ENCODE data around the gene GLE1. TPM values are rescaled to one million over a fixed set of nuclear protein-coding genes. Genes with fewer than 3 reads are reported as not detected.
"Not testable (repeated sequence)": the region's sequence is repeated elsewhere in the genome, so short reads cannot be mapped to it uniquely, and the experiment has no call there.

Gene GLE1
- total RNA-seq, 1 donor from 2014 or later: 21.8 TPM

GRCh38 chr9:128497824-128498610, 6.5 kb upstream of the GLE1 start:
- H3K4me3 Mint-ChIP-seq: no peak overlapping the region
- H3K36me3 Mint-ChIP-seq: peaks cover 5% of the 10 kb centered on the region
- H3K4me1 Mint-ChIP-seq (ENCODE audit: unreplicated experiment): no peaks in the 10 kb centered on the region
- no peak for DNase-seq (ENCODE audit: extremely low spot score, unreplicated experiment)
- no peaks in the 10 kb centered on the region for H3K9me3 Mint-ChIP-seq
- TF ChIP-seq, protein P1, sequence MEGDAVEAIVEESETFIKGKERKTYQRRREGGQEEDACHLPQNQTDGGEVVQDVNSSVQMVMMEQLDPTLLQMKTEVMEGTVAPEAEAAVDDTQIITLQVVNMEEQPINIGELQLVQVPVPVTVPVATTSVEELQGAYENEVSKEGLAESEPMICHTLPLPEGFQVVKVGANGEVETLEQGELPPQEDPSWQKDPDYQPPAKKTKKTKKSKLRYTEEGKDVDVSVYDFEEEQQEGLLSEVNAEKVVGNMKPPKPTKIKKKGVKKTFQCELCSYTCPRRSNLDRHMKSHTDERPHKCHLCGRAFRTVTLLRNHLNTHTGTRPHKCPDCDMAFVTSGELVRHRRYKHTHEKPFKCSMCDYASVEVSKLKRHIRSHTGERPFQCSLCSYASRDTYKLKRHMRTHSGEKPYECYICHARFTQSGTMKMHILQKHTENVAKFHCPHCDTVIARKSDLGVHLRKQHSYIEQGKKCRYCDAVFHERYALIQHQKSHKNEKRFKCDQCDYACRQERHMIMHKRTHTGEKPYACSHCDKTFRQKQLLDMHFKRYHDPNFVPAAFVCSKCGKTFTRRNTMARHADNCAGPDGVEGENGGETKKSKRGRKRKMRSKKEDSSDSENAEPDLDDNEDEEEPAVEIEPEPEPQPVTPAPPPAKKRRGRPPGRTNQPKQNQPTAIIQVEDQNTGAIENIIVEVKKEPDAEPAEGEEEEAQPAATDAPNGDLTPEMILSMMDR (conservative IDR thresholded peaks at IDR 0.05): no peak
- H3K27me3 Mint-ChIP-seq: no peaks in the 10 kb centered on the region
- H3K27ac Mint-ChIP-seq: no peak overlapping the region

GRCh38 chr9:128498911-128499310, 5.6 kb upstream of the GLE1 start:
- H3K27me3 Mint-ChIP-seq: no peaks in the 10 kb centered on the region
- DNase-seq (ENCODE audit: extremely low spot score, unreplicated experiment): no peak
- H3K36me3 Mint-ChIP-seq: peaks cover 5% of the 10 kb centered on the region
- H3K27ac Mint-ChIP-seq: no peak overlapping the region
- H3K4me3 Mint-ChIP-seq: no peak overlapping the region
- peaks cover 2% of the 10 kb centered on the region for H3K4me1 Mint-ChIP-seq (ENCODE audit: unreplicated experiment)
- no peaks in the 10 kb centered on the region for H3K9me3 Mint-ChIP-seq
- TF ChIP-seq, protein P1 (conservative IDR thresholded peaks at IDR 0.05): no peak

GRCh38 chr9:128499920-128500319, 4.6 kb upstream of the GLE1 start:
- TF ChIP-seq, protein P1 (conservative IDR thresholded peaks at IDR 0.05): no peak
- Mint-ChIP-seq H3K27me3 (no peaks in the 10 kb centered on the region), H3K27ac (no peak overlapping the region), H3K4me1 (ENCODE audit: unreplicated experiment) (peaks cover 3% of the 10 kb centered on the region), H3K36me3 (peaks cover 5% of the 10 kb centered on the region), H3K4me3 (no peak overlapping the region), H3K9me3 (no peaks in the 10 kb centered on the region)
- no peak for DNase-seq (ENCODE audit: extremely low spot score, unreplicated experiment)

- H3K9me3 Mint-ChIP-seq; H3K36me3 Mint-ChIP-seq; DNase-seq (ENCODE audit: extremely low spot score, unreplicated experiment); H3K27me3 Mint-ChIP-seq; H3K4me1 Mint-ChIP-seq (ENCODE audit: unreplicated experiment): not testable (repeated sequence)
- Mint-ChIP-seq H3K27ac (peak overlapping the region; percentile 98), H3K4me3 (peak overlapping the region; percentile 96)
These were observed 1.1 kb upstream of the GLE1 start for GRCh38 chr9:128503415-128503825.

DNA sequence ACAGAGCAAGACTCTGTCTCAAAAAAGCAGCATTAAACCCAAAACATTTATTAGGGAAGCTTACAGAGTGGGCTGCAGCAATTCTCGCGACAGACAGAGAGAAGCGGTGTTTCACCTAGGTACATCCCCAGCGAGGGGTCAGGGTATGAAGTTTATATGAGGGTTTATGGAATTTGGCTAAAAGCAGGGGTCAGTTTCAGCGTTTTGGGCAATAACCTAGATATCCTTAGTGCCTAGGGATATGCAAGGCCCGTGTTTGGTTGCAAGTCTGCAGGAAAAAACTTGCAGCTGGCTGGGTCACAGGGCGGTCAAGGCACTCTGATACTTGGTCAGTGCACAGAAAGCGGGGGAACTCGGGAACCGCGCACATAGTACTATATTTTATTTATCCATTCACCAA, 649 bp upstream of the GLE1 start:
- TF ChIP-seq, protein P1 (conservative IDR thresholded peaks at IDR 0.05): no peak
- no peak for DNase-seq (ENCODE audit: extremely low spot score, unreplicated experiment)
- Mint-ChIP-seq H3K4me1 (ENCODE audit: unreplicated experiment) (peaks cover 8% of the 10 kb centered on the region), H3K4me3 (peak overlapping the region; percentile 96), H3K27me3 (no peaks in the 10 kb centered on the region), H3K9me3 (no peaks in the 10 kb centered on the region), H3K36me3 (no peaks in the 10 kb centered on the region), H3K27ac (peak overlapping the region; percentile 98)

- Mint-ChIP-seq H3K27ac (peak overlapping the region; percentile 98), H3K36me3 (no peaks in the 10 kb centered on the region), H3K4me3 (peak overlapping the region; percentile 96), H3K9me3 (no peaks in the 10 kb centered on the region), H3K4me1 (ENCODE audit: unreplicated experiment) (peaks cover 8% of the 10 kb centered on the region), H3K27me3 (no peaks in the 10 kb centered on the region)
- TF ChIP-seq, protein P1 (conservative IDR thresholded peaks at IDR 0.05): no peak
- DNase-seq (ENCODE audit: extremely low spot score, unreplicated experiment): no peak
These were observed 871 bp downstream of the GLE1 start for GRCh38 chr9:128505414-128505765.

DNA sequence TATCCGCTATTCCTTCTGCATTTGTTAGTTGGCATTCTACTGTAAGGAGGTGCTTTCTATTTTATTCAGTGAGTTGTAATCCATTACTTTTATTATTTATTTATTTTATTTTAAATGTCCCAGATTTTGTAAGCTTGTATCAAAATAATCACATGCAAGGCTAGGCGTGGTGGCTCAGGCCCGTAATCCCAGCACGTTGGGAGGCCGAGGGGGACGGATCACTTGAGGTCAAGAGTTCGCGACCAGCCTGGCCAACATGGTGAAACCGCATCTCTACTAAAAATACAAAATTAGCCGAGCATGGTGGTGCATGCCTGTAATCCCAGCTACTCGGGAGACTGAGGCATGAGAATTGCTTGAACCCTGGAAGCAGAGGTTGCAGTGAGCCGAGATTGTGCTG, 1.4 kb downstream of the GLE1 start:
- H3K27me3 Mint-ChIP-seq; DNase-seq (ENCODE audit: extremely low spot score, unreplicated experiment); H3K36me3 Mint-ChIP-seq; H3K4me1 Mint-ChIP-seq (ENCODE audit: unreplicated experiment); H3K9me3 Mint-ChIP-seq: not testable (repeated sequence)
- peak overlapping the region; percentile 96 for H3K4me3 Mint-ChIP-seq
- H3K27ac Mint-ChIP-seq: peak overlapping the region; percentile 98

Measured in type B pancreatic cell (in vitro differentiated cells).